HG03097 (cell line): Measurements from ENCODE around the gene CDSN.
"Not testable (repeated sequence)": the region's sequence is repeated elsewhere in the genome, so short reads cannot be mapped to it uniquely, and the experiment has no call there.

Experiments used
- ATAC-seq: cut with Tn5 transposase; IDR thresholded peaks from one replicate; pipeline ENCODE4 v1.9.1; 2021; ENCODE audit not compliant: unreplicated experiment, low FRiP score

The CDSN gene, protein sequence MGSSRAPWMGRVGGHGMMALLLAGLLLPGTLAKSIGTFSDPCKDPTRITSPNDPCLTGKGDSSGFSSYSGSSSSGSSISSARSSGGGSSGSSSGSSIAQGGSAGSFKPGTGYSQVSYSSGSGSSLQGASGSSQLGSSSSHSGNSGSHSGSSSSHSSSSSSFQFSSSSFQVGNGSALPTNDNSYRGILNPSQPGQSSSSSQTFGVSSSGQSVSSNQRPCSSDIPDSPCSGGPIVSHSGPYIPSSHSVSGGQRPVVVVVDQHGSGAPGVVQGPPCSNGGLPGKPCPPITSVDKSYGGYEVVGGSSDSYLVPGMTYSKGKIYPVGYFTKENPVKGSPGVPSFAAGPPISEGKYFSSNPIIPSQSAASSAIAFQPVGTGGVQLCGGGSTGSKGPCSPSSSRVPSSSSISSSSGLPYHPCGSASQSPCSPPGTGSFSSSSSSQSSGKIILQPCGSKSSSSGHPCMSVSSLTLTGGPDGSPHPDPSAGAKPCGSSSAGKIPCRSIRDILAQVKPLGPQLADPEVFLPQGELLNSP

DNA sequence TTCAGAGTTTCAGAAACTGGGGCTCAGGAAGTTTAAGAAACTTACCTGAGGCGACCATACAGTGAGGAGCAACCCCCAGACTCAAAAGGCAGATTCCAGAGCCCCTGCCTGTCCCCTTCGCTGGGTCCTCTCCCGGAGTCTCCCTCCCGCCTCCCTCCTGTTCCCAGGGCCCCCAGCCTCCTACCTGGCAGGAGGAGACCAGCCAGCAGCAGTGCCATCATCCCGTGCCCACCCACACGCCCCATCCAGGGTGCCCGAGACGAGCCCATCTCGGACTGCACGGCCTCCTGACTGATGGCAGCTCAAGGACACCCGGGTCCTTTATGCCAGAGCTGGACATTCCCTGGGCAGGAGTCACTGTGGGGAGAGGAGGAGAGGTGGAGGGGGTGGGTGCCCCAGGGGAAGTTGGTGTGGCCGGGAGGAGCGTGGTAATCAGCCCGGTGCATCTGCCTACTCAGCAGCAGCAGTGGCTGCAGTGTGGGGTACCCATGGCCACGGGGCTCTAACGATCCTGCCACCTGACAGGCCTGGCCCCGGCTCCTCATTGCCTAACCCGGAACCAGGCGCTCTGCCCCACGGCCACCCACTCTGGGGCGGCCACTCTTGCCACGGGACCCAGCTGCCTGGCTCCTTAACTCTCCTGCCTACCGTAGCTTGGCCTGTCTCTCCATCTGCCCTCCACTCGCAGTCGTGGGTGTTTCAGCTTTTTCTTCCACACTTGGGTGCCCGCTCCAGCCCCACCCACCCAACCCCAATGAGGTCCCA is at the start of gene CDSN:
Gene CDSN, minus strand, starts transcription at position 296 of the 765 bp plus-strand sequence. Its CDS starts 27 bp downstream, at position 269.
- no peak for ATAC-seq

DNA sequence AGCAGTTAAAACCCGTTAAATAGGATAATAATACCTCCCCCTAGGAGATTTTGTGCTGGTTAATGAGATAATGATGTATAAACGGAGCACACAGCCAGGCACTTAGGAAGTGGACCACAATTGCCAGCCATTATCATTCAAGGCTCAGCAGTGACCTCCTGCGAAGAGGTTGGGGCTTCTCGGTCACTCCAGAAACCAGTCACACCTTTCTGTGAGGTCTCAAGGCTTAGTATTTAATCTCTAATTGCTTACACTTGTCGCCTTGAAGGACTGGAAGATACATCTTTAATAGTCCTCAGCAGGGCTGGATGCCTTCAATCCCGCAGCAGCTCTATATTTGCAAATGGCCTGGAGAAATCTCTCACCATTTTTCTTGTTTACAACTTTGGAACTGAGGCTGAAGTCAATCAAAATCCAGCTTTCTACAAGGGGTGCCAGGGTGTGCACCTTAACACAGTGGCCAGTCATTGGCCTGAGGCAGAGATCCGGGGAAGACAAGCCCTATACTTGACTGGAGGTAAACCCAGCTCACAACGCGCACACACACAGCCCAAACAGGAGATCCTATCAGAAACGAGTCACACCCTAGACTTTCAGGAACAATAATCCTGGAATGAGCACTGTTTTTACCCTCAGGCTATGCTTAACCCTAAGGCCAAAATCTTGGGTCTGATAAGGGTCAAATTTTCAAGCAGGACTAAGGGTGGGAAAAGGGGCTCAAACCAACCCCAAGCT is 49.0 kb upstream of the CDSN start:
- no peak for ATAC-seq

DNA sequence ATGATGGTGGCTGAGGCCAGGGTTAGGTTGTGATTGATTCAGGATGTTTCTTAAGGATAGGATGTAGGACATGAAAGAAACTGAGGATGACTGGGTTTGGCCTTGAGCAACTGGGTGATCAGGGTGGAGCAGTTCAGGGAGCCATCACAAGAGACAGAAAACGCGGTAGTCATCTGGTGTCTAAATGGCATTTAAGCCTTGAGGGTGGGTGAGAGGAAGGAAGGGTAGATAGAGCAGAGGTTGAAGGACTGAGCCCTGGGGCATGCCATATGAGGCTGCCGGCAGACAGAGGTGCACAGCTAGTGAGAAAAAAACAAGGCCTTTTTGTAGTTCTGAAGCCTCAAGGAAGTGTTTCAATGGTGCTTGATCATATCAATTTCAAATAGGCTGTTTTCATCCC is 48.4 kb upstream of the CDSN start:
- ATAC-seq: no peak

DNA sequence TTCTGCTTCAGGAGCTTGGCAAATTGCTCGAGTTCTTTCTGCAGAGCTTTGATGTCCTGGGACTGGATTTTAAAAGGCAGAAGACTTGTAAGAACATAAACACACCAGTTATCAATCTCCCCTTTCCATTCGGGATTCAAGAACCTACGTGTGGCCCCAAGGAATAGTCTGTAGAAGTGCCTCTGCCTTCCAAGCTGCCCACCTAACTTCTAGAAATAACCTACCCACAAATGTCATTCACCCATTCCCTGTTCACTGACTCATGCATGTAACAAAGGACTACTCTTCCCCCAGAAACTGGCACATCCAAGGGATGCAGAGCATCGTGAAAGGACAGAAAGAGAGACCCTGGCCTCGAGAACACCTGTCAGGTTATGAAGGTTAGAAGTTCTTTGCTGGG is 45.7 kb upstream of the CDSN start:
- no peak for ATAC-seq

DNA sequence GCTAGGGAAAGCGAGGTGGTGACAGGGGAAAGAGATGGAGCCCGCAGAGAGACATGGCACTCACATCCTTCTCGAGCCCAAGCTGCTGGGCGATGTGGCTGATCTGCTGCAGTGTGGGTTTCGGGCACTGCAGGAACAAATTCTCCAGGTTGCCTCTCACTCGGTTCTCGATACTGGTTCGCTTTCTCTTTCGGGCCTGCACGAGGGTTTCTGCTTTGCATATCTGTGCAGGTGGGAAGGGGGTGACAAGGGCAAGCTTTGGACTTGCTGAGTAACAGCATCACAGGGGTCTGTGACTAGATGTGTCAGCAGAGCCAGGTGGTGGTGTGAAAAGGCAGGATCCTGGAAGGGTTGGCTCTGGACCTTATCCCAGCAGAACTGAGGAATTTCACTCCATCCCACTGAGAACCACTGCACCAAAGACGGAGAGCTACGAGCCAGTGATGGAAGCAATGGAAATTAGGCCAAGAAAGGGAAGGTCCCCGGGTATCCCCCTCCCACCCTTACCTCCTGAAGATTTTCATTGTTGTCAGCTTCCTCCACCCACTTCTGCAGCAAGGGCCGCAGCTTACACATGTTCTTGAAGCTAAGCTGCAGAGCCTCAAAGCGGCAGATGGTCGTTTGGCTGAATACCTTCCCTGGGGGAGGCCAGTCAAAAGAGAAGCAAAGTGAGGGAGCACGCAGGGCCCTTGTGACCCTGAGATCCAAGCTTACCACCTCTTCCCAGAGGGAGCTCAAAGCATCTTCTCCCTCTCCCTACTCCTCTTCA is 45.0 kb upstream of the CDSN start:
- not testable (repeated sequence) for ATAC-seq

DNA sequence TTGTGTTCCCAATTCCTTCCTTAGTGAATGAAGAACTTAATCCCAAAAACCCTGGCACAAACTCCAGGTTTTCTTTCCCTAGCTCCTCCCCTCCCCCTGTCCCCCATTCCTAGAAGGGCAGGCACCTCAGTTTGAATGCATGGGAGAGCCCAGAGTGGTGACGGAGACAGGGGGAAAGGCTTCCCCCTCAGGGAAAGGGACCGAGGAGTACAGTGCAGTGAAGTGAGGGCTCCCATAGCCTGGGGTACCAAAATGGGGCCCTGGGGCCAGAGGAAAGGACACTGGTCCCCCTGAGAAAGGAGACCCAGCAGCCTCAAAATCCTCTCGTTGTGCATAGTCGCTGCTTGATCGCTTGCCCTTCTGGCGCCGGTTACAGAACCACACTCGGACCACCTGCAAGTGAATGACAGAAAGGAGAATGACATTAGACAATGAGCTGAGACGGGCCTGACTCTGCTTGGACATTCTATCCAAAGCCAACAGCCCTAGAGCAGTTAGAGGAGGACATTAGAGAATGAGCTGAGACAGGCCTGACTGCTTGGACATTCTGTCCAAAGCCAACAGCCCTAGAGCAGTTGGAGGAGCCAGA is 44.3 kb upstream of the CDSN start:
- ATAC-seq: not testable (repeated sequence)

DNA sequence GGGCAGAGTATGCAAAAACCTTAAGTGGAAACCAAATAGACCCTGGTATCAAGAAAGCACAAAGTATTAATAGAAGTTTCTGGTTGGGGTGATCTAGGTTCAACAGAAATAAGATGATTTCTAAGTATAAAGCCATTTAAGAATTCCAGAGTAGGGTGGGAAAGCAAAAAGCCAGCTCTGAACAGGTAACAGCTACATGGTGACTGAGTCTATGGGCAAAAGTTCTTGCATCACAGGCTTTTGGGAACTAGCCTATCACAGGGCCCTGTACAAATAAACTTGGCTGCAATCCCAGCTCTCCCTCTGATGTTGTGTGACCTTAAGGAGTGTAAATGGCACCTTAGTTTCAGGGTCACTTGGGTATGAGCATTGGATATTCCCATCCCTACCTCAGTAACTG is 43.7 kb upstream of the CDSN start:
- ATAC-seq: no peak

DNA sequence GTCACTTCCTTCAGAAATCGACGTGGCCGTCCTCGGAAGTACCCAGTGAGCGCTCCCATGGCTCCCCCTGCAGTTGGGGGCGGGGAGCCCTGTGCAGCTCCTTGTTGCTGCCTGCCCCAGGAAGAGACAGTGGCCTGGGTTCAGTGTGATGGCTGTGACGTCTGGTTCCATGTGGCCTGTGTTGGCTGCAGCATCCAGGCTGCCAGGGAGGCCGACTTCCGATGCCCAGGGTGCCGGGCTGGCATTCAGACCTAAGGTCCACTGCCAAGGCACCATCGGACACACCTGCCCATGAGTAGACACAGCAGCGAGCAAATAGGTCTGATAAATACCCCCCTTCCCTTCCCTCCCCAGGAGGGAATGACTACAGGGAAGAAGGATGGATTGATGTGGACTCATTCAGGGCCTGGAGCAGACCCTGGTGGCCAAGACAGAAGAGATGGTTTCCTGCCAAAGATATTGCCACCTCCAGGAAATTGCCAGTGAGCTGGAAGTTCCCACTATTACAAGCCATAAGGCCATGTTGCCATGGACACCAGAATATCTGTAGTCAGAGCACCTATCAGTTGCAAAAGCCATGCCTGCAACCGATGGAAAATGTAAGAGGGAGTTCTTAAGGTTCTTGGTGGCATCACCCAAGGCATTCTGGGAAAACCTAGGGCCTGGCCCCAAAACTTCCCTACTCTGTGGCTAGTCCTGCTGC is 42.4 kb upstream of the CDSN start:
- ATAC-seq: no peak

DNA sequence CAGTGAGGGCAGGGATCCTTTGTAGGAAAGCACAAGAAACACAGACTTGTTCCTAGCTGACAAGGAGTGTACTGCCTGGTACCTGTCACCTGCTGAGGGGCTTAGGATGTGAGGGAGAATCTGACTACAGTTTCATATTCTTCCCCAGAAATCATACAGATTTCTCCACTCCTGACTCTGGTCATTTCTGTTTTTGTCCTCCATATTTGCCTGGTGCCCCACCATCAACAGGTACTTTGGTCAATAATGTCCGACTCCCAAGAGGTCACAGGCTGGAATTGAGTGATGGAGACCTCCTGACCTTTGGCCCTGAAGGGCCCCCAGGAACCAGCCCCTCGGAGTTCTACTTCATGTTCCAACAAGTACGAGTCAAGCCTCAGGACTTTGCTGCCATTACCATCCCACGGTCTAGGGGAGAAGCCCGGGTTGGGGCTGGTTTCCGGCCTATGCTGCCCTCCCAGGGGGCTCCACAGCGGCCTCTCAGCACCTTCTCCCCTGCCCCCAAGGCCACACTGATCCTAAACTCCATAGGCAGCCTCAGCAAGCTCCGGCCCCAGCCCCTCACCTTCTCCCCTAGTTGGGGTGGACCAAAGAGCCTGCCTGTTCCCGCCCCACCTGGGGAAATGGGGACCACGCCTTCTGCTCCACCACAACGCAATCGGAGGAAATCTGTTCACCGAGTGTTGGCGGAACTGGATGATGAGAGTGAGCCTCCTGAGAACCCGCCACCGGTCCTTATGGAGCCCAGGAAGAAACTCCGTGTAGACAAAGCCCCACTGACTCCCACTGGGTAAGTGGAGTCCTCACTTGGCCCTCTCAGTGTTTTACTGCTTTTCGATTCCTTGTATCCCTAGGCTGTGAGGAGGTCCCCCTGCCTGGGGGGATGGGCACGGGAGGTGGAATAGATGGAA is 41.2 kb upstream of the CDSN start:
- ATAC-seq: no peak

DNA sequence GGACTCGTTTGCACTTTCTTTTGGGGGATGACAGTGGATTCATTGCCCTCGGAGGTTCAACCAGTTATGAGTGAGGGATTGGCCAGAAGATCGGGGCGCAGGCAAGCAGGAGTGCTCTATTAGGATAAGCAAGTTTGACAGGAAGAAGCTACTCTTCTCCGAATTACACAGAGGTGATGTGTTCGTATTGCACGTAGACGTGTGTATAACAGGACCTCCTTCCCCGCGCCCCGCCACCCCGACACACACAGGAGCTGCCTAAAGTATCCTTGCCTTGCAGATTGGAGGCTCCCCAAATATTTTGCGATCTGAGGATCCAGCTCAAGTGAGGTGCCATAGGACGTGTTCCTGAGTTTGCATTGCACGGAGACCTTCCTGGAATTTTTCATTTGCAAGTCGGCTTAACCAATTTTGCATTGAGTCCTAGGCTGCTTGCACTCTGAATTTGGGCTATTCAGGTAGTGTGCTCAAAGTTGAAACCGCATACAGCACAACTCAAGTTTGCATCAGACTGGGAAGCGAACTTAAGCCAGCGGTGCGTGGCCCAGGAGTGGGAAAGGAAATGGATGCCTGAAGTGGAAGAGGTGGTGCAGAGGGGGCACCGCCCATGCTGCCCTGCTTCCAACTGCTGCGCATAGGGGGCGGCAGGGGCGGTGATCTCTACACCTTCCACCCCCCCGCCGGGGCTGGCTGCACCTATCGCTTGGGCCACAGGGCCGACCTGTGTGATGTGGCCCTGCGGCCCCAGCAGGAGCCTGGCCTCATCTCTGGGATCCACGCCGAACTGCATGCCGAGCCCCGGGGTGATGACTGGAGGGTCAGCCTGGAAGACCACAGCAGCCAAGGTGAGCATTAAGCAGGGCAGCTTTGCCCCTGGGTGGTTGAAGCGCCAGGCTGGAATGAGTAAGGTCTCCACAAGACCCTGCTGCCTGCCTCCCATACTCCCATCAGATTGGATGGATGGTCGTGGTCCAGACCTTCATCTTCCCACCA is 38.9 kb upstream of the CDSN start:
- ATAC-seq: no peak

DNA sequence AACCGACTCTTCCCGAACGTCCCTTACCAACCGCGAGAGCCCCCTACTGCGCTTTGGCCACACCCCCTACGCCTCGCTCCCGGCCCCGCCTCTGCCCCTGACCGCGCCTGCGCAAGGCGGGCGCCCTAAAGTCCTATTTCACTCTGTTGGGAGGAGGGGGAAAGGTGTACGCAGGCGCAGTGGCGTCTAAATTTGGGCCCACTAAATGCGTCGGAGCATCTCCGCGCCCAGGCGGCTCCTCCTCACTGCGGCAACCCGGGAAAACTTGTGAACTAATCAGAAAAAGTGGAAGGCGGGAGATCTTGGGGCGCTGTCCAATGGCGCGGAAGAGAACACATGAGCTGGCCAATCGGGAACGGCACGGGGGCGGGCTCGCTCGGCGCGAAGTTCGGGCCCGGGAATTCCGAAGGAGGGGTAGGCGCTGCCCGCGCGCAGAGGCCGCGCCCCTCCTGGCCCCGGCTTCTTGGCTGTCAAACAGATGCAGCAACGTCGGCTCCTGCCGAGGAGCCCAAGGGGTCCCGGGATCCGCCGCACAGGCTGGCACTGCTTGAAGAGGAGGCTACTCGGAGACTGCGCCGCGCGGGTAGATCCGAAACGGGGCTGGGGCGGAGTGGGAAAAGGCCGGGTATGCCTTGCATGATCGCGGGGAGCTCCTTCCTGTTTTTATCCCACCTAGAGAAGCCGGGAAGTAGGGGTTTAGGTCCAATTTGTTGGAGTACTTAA is 38.1 kb upstream of the CDSN start, which contains the start of gene TCF19:
Gene TCF19, plus strand, starts transcription at position 450 of the 723 bp plus-strand sequence. CDS start 881 bp downstream, outside the sequence.
- peak; percentile 81 for ATAC-seq

DNA sequence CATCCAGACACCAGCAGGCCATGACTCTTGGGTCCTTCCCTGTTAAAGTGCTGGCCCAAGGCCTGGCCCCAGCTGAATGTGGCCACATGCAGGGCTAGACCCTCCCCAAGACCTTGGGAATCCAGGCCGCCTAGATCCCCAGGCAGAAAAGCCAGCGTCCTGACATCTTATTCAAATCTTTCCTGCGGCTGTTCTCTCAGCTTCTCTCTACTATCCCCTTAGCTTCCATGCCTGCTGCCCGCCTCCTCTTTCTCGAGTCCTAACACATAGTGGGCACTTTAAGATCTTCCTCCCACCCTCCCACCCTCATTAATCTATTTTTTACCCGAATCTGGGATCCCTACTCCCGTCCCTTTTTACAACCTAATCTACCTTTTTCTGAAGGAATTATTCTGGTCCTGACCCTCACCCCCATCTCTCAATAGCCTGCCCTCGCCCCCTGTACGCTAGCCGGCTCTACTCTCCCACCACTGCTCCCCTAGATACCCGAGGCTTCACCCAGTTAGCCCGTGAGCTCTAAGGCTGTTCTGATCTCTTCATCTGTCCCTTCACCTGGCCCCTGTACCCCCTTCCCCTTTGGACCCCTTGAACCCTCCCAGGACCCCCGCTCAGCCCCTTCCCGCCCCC is 37.4 kb upstream of the CDSN start, which contains the start of gene CCHCR1:
Gene CCHCR1, minus strand, starts transcription at position 290 of the 627 bp plus-strand sequence. Its CDS starts 202 bp downstream, at position 88.
- no peak for ATAC-seq

DNA sequence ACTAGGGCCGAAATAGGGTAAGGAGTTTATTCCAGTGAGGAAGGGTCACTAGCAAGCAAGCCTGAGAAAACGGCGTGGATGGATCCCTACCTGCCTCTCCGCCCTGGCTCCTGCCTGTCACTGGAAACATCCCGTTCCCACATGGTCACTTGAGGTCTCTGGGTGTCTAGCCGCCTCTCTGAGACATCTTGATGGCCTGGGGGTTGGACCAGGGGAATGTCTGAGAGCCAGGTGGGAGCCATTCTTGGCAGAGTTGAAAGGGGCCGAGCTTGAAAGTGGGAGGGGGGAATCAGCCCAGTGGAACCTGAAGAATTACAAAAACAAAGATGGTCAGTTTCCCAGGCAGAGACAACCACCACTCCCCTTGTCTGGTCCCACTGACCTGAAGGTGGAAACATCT is 36.4 kb upstream of the CDSN start:
- ATAC-seq: no peak

DNA sequence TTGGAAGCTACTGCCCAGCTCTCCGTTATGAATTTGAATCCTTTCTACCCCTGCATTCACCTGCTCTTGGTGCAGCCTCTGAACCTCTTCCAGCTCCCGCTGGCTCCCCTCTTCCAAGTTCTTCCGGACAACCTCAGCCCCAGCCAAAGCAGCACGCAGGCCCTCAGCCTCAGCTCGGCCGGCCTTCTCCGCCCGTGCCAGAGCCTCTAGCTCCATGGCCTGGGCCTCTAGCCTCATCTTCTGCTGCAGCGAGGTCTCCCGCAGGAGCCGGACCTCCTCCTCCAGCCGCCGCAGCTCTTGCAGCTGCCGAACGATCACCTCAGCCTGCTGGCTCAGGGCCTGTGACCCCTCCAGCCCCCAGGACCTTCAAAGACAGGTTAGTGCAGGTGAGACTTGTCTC is 34.2 kb upstream of the CDSN start:
- ATAC-seq: no peak

DNA sequence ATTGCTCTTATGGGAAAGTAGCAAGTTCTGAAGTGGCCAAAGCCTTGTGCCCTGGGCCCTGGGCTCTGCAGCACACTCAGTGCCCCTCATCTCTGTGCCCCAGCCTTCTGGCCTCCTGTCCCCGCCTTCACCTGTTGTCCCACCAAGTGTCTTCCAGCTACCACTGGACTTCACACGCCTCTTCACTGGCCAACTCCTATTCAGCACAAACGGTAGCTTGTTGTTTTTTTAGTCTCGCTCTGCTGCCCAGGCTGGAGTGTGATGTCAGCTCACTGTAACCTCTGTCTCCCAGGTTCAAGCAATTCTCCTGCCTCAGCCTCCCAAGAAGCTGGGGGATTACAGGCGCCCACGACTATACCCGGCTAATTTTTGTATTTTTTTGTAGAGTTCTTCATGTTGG is 32.5 kb upstream of the CDSN start:
- ATAC-seq: no peak
